HG03045 (cell line): ENCODE measurements around the gene SELENOK.

Experiments used
- ATAC-seq: cut with Tn5 transposase; IDR thresholded peaks from one replicate; pipeline ENCODE4 v1.9.1; 2021; ENCODE audit warnings: mild to moderate bottlenecking, moderate library complexity; ENCODE audit not compliant: unreplicated experiment

Gene SELENOK

GRCh38 chr3:53884623-53885022 lies 7.0 kb downstream of the SELENOK start:
- no peak for ATAC-seq

- ATAC-seq: no peak
Measured at GRCh38 chr3:53883008-53883407, 8.7 kb downstream of the SELENOK start.

DNA sequence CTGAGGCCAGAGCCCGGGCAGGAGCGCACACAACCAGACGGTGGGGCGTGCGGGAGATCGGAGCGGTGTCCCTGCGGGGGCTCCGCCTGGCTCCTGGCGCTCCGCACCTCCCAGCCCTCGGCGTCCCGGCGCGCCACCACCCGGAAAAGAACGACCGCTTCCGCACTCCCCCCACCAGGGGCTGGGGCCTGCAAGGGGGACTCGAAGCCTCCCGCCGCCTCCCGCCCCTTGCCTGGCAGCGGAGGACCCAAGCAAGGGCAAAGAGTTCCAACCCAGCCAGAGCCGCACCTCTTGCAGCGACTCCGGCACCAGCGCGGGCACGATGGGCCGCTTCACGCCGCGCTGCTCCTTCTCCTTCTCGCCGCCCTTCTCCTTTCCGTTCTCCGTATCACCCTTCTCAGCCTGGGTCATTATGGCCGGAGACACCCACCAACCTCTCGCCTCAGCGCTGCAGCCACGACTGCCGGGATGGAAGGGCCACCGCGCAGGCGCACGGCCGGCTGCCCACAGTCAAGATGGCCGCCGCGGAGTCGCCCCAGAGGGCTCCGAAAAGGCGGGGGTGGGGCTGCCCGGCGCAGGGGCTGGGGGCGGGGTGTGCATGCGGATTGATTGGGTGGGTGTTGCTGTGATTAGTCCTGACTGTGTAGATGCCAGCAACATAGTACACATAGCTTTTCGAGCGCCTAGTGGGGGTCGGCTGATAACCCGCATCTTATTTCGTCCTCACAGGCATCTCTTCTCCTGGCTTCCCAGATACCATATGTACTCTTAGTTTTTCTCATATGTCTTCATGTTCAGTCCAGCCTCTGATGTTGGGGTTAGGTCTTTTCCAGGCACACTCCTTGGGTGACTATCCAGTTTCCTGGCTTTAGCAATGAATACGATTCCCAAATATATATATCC lies 9.7 kb downstream of the SELENOK start, which contains the start of gene ACTR8:
TSS of gene ACTR8 (minus strand) at position 462 of the 903 bp plus-strand sequence. CDS start at position 411, 51 bp downstream.
- ATAC-seq: peak; percentile 84

DNA sequence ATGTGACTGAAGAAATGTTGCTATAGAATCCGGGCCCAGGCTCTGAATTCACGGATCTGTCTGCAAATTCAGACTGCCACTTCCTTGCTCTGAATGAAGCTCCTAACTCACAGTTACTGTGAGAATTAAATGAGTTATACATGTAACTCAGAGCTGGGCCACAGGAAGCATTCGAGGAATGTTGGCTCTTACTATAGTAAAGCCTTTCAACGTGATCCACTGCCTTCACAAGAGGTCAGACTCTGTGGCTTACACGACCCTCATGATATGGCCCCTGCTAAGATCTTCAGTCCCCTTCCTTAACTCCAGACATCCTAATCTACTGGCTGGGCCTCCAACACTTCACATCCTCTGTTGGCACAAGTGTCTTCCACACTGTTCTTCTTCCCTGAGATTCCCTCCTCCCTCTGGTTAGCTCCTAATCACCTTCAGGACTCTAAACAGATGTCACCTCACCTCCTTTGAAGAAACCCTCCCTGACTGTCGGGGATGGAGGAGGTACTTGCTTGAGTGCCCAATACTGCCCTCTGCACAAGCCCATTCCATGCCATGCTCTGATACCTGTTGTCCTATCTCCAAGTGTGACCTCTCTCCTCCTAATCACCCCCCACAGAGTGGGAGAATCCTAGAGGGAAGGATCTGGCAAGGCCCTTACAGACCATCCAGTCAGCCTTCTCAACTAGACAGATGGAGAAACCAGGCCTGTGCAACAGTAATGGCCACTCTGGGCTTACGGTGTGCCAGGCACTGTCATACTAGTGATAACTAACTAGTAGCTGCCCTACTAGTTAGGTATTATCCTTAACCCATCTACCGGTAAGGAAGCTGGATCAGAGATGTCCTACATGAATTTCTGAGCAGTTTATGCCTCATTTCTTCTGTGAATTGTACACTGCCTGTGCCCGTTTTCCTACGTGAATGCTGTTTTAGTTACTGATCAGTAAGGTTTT lies 11.0 kb downstream of the SELENOK start:
- ATAC-seq: no peak

- ATAC-seq: no peak
Measured at GRCh38 chr3:53865732-53866499, 25.7 kb downstream of the SELENOK start.

- ATAC-seq: no peak
Measured at GRCh38 chr3:53863145-53863544, 28.5 kb downstream of the SELENOK start.

GRCh38 chr3:53862241-53862640 lies 29.4 kb downstream of the SELENOK start:
- ATAC-seq: no peak

- no peak for ATAC-seq
Measured at GRCh38 chr3:53860196-53860595, 31.5 kb downstream of the SELENOK start.

GRCh38 chr3:53859178-53859577 lies 32.5 kb downstream of the SELENOK start:
- ATAC-seq: no peak

- ATAC-seq: no peak
Measured at GRCh38 chr3:53858096-53858741, 33.4 kb downstream of the SELENOK start.

DNA sequence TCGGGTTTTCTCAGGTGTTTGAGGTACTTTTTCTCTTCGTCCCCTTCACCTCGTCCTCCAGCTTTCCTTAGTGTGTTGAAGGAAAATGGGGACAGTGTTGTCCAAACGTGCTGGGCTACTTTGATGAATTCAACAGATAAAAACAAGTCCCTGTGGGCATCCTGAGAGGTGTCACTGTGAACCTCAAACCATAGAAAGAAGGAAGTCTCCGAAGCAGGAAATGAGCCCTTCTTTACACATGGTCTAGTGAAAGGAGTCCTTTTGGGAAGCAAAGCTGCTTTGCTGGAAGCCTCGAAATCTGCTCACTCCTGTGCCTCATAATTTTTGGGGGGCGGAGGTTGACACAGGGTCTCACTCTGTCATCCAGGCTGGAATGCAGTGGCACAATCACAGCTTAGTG lies 34.7 kb downstream of the SELENOK start:
- ATAC-seq: no peak

- no peak for ATAC-seq
Measured at GRCh38 chr3:53850895-53851294, 40.8 kb downstream of the SELENOK start.

- no peak for ATAC-seq
Measured at GRCh38 chr3:53849916-53850315, 41.7 kb downstream of the SELENOK start.

GRCh38 chr3:53846851-53847155 lies 44.9 kb downstream of the SELENOK start:
- no peak for ATAC-seq

DNA sequence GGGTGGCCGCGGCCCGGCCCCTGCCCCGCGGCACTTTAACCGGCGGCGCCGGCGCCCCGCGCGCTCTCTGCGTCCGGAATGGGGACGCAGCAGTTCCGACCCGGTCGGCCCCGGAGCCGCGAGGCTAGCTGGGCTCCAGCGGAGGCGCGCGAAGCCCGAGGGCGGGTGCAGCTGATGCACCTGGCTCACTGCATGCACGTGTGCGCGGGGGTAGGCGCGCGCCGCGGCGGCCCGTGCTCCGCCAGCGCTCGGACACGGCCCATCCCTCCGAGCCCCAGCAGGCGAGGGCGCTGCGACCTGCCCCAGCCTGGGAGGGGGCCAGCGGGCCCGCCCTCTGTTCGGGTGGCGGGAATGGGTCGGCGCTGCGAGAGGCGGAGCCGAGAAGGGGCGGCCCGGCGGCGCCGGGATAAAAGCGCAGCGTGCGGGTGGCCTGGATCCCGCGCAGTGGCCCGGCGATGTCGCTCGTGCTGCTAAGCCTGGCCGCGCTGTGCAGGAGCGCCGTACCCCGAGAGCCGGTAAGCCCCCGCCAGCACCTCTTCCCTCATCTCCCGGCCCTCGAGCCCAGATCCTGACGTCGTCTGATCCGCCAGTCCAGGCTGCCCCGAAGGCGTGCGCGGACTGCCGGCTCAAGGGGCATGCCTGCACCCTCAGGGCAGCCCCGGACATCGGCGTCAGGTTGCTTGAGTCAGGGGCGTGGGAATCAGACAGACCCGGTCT lies 45.4 kb downstream of the SELENOK start, which contains the start of the genes CHDH and IL17RB:
TSS of gene CHDH (minus strand) at position 286 of the 717 bp plus-strand sequence. CDS start 22,411 bp downstream, outside the sequence.
TSS of gene IL17RB (plus strand) at position 435 of the 717 bp plus-strand sequence. CDS start at position 456, 21 bp downstream.
- ATAC-seq: peak; percentile 51

- no peak for ATAC-seq
Measured at GRCh38 chr3:53845881-53846133, 45.9 kb downstream of the SELENOK start.

DNA sequence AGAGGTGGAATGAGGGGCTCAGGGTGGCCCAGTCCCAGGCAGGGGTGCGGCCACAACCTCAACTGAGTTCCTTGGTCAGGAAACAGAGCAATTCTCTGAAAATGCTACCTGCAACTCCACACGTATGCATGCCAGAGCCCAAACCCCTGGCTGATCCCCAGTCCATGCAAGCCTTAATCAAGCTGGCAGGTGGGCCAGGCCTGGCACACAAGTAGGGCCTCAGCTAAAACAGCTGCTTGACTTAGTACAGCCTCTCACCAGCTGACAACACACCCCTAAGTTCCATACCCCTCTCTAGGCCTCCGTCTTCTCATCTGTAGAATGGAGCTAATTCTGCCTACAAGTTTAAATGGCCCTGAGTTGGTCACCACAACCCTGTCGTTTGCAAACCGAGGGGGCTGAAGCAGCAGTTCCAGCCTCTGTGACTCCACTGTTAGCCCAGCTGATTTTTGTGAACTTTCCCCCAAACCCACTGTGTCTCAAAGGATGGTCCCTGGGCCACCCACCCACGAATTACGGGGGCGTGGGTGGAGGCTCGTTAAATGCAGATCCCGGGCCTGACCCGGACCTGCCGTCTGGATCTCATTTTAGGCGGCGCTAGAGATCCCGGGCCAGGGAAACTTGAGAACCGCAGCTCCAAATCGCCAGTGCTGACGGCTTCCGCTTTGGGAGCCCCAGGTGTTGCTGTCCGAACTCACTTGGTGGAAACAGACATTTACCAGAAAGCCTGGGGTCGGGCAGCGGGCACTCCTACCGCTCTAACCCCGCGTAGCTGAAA lies 46.4 kb downstream of the SELENOK start:
- ATAC-seq: no peak

DNA sequence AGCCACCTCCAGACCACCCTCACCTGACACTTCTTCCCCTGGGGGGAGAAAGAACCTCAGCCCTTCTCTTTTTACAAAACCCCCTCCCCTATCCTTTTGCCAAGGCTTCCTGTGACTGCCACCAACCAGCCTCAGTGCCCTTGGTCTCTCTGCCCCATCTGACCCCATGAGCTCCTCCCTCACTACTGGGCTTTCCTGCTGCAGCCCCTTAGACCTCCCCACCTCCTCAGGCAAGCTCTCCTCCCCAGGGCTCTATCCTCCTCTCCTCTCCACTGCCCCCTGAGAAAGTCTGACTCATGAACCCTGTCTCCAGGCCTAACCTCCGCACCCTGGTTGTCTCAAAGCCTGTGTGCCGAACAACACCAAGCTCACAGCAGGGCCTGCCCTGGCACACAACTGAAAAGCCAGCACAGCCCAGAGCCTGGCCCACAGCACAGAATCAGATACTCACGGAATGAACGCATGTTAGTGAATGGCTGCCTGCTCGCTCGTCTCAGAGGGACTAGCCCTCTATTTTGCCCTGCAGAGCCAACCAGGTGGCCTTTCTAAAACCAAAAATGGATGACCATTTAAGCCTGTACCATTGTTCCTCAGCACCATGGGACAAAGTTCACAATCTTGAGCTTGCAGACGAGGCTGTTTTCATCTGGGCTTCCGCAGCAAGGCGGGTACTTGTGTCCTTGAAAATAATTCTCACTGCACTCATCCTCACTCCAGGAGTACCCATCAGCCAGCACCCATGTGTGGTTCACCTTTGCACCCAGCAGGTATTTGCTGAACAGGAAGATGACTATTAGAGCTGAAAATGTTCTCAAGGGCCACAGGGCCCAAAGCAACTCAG lies 47.2 kb downstream of the SELENOK start:
- ATAC-seq: no peak
